ENCODE data around the gene NSMF. TPM values are rescaled to one million over a fixed set of nuclear protein-coding genes. Genes with fewer than 3 reads are reported as not detected.
A peak's percentile ranks its signal among the peaks of the same experiment; 100 is the strongest.
"Not testable (repeated sequence)": the region's sequence is repeated elsewhere in the genome, so short reads cannot be mapped to it uniquely, and the experiment has no call there.

The NSMF gene
- total RNA-seq, 1 donor from 2014 or later, result 12.2 TPM

GRCh38 chr9:137478962-137479861 is 20.1 kb upstream of the NSMF start:
- DNase-seq (ENCODE audit: low spot score), result no peak

GRCh38 chr9:137478613-137478961 is 19.5 kb upstream of the NSMF start:
- intact Hi-C loops (cut with DNase I), result no loop called here
- DNase-seq (ENCODE audit: low spot score), result no peak

More at GRCh38 chr9:137478962-137479861, 20.1 kb upstream of the NSMF start:
- intact Hi-C loops (cut with DNase I), result no loop called here

GRCh38 chr9:137477778-137478612 is 18.9 kb upstream of the NSMF start:
- intact Hi-C loops (cut with DNase I), result no loop called here
- no peak for DNase-seq (ENCODE audit: low spot score)

GRCh38 chr9:137476856-137477255 is 17.7 kb upstream of the NSMF start:
- DNase-seq (ENCODE audit: low spot score), result no peak
- intact Hi-C loops (cut with DNase I), result no loop called here

- intact Hi-C loops (cut with DNase I), result no loop called here
- no peak for DNase-seq (ENCODE audit: low spot score)
Observed at GRCh38 chr9:137475666-137476065, 16.5 kb upstream of the NSMF start.

- intact Hi-C loops (cut with DNase I), result no loop called here
- no peak for DNase-seq (ENCODE audit: low spot score)
Observed at GRCh38 chr9:137474271-137474670, 15.1 kb upstream of the NSMF start.

GRCh38 chr9:137470785-137471184 is 11.7 kb upstream of the NSMF start:
- no peak for DNase-seq (ENCODE audit: low spot score)

GRCh38 chr9:137467896-137468295 is 8.8 kb upstream of the NSMF start:
- intact Hi-C loops (cut with DNase I), result no loop called here
- DNase-seq (ENCODE audit: low spot score), result peak; percentile 35

More at GRCh38 chr9:137470785-137471184, 11.7 kb upstream of the NSMF start:
- intact Hi-C loops (cut with DNase I), result no loop called here

- DNase-seq (ENCODE audit: low spot score), result peak; percentile 68
- intact Hi-C loops (cut with DNase I), result no loop called here
Observed at GRCh38 chr9:137467161-137467581, 8.0 kb upstream of the NSMF start.

- intact Hi-C loops (cut with DNase I), result not testable (repeated sequence)
- DNase-seq (ENCODE audit: low spot score), result peak; percentile 22
Observed at GRCh38 chr9:137466389-137467085, 7.4 kb upstream of the NSMF start.

- DNase-seq (ENCODE audit: low spot score), result peak; percentile 60
- intact Hi-C loops (cut with DNase I), result no loop called here
Observed at GRCh38 chr9:137465720-137466388, 6.7 kb upstream of the NSMF start.

- intact Hi-C loops (cut with DNase I), result no loop called here
- peak; percentile 66 for DNase-seq (ENCODE audit: low spot score)
Observed at GRCh38 chr9:137465000-137465719, 6.0 kb upstream of the NSMF start.

GRCh38 chr9:137464291-137464999 is 5.3 kb upstream of the NSMF start:
- peak; percentile 74 for DNase-seq (ENCODE audit: low spot score)
- intact Hi-C loops (cut with DNase I), result no loop called here

GRCh38 chr9:137463931-137464290 is 4.8 kb upstream of the NSMF start:
- peak; percentile 53 for DNase-seq (ENCODE audit: low spot score)
- intact Hi-C loops (cut with DNase I), result no loop called here

- DNase-seq (ENCODE audit: low spot score), result peak; percentile 47
- intact Hi-C loops (cut with DNase I), result no loop called here
Observed at GRCh38 chr9:137462986-137463930, 4.1 kb upstream of the NSMF start.

GRCh38 chr9:137462396-137462985 is 3.4 kb upstream of the NSMF start:
- intact Hi-C loops (cut with DNase I), result no loop called here
- DNase-seq (ENCODE audit: low spot score), result peak; percentile 69

All from cardiac septum (tissue), 1 donor.